Measurements from ENCODE around the gene CA5B. TPM values are rescaled to one million over a fixed set of nuclear protein-coding genes. Genes with fewer than 3 reads are reported as not detected.
A peak's percentile ranks its signal among the peaks of the same experiment; 100 is the strongest.

The CA5B gene, protein sequence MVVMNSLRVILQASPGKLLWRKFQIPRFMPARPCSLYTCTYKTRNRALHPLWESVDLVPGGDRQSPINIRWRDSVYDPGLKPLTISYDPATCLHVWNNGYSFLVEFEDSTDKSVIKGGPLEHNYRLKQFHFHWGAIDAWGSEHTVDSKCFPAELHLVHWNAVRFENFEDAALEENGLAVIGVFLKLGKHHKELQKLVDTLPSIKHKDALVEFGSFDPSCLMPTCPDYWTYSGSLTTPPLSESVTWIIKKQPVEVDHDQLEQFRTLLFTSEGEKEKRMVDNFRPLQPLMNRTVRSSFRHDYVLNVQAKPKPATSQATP
- total RNA-seq (2022) (5.6 and 6.4 TPM in 2 replicates), Bru-seq, nascent RNA (percentile 65 among the genes with signal in this experiment), BruChase-seq, experiment 1, labeled RNA remaining after a 6-hour chase (percentile 52 among the genes with signal in this experiment), BruChase-seq, experiment 2, labeled RNA remaining after a 2-hour chase (percentile 57 among the genes with signal in this experiment)
- long read RNA-seq, partial matches to known transcripts: 0 of 7 reads
- long read RNA-seq, other reads (novel, unspliced or antisense): 7 of 7 reads

GRCh38 chrX:15737959-15738902, at the start of gene CA5B:
Gene CA5B (plus strand): TSS chrX:15738270. CDS start chrX:15750024, 11,754 bp downstream.
- CTCF ChIA-PET: interaction anchor here (1.0 kb wide), 2 partner anchors 13 to 385 kb away, joined by 3 read pairs; no protein-coding TSS in a partner anchor
- H3K9me3 Mint-ChIP-seq (ENCODE audit: low read depth, unreplicated experiment): no peaks in the 10 kb centered on the region
- H3K27ac Mint-ChIP-seq (ENCODE audit: unreplicated experiment): peak within 1 kb of the TSS; percentile 57
- intact Hi-C loops (cut with micrococcal nuclease; ENCODE audit: unreplicated experiment): no loop called here
- TF ChIP-seq CTCF (IDR thresholded peaks at IDR 0.05; ENCODE audit: unreplicated experiment): no peak
- peak within 1 kb of the TSS; percentile 81 for H3K4me3 Mint-ChIP-seq (ENCODE audit: low read depth, unreplicated experiment)
- H3K36me3 Mint-ChIP-seq (ENCODE audit: insufficient read depth, unreplicated experiment): peaks cover 9% of the 10 kb centered on the region
- peak; percentile 99 for DNase-seq
- H3K27me3 Mint-ChIP-seq (ENCODE audit: unreplicated experiment): no peaks in the 10 kb centered on the region
- no TSS peak for BruUV-seq (replicated peaks)
- H3K4me1 Mint-ChIP-seq (ENCODE audit: low read depth, unreplicated experiment): peaks cover 10% of the 10 kb centered on the region

GRCh38 chrX:15694941-15695451, 43.1 kb upstream of the CA5B start:
- H3K36me3 Mint-ChIP-seq (ENCODE audit: insufficient read depth, unreplicated experiment): peaks cover 26% of the 10 kb centered on the region
- H3K27me3 Mint-ChIP-seq (ENCODE audit: unreplicated experiment): no peaks in the 10 kb centered on the region
- no peaks in the 10 kb centered on the region for H3K9me3 Mint-ChIP-seq (ENCODE audit: low read depth, unreplicated experiment)
- no peak overlapping the region for H3K27ac Mint-ChIP-seq (ENCODE audit: unreplicated experiment)
- CTCF ChIA-PET: no interaction called here
- no peak for TF ChIP-seq CTCF (IDR thresholded peaks at IDR 0.05; ENCODE audit: unreplicated experiment)
- BruUV-seq (replicated peaks): no TSS peak
- no peaks in the 10 kb centered on the region for H3K4me1 Mint-ChIP-seq (ENCODE audit: low read depth, unreplicated experiment)
- intact Hi-C loops (cut with micrococcal nuclease; ENCODE audit: unreplicated experiment): no loop called here
- no peak for DNase-seq
- no peak overlapping the region for H3K4me3 Mint-ChIP-seq (ENCODE audit: low read depth, unreplicated experiment)

GRCh38 chrX:15696516-15696915, 41.6 kb upstream of the CA5B start:
- Mint-ChIP-seq H3K9me3 (ENCODE audit: low read depth, unreplicated experiment) (no peaks in the 10 kb centered on the region), H3K27me3 (ENCODE audit: unreplicated experiment) (no peaks in the 10 kb centered on the region), H3K4me1 (ENCODE audit: low read depth, unreplicated experiment) (no peaks in the 10 kb centered on the region), H3K4me3 (ENCODE audit: low read depth, unreplicated experiment) (no peak overlapping the region), H3K27ac (ENCODE audit: unreplicated experiment) (no peak overlapping the region), H3K36me3 (ENCODE audit: insufficient read depth, unreplicated experiment) (peaks cover 15% of the 10 kb centered on the region)
- BruUV-seq (replicated peaks): no TSS peak
- CTCF ChIA-PET: no interaction called here
- TF ChIP-seq CTCF (IDR thresholded peaks at IDR 0.05; ENCODE audit: unreplicated experiment): no peak
- no peak for DNase-seq
- intact Hi-C loops (cut with micrococcal nuclease; ENCODE audit: unreplicated experiment): no loop called here

Measured in Calu3 (cell line).